CD4-positive, alpha-beta T cell treated with Interleukin-6 for 4 hours (primary cell): Measurements from ENCODE around the gene IFIT2.
"Not testable (repeated sequence)": the region's sequence is repeated elsewhere in the genome, so short reads cannot be mapped to it uniquely, and the experiment has no call there.

ENCODE experiments used
- DNase-seq: peaks from one replicate; pipeline ENCODE4 v3.0.0-alpha.2; 2020; ENCODE audit warnings: mixed read lengths

Gene IFIT2

GRCh38 chr10:89343089-89343767, 41.4 kb downstream of the IFIT2 start:
- no peak for DNase-seq

GRCh38 chr10:89344156-89344555, 42.3 kb downstream of the IFIT2 start:
- DNase-seq = no peak

- no peak for DNase-seq
Observed at GRCh38 chr10:89345367-89346000, 43.6 kb downstream of the IFIT2 start.

- no peak for DNase-seq
Observed at GRCh38 chr10:89346405-89347254, 44.8 kb downstream of the IFIT2 start.

GRCh38 chr10:89347701-89348457, 46.0 kb downstream of the IFIT2 start:
- no peak for DNase-seq

- no peak for DNase-seq
Observed at GRCh38 chr10:89348481-89348880, 46.6 kb downstream of the IFIT2 start.

- DNase-seq = no peak
Observed at GRCh38 chr10:89348975-89349374, 47.1 kb downstream of the IFIT2 start.

GRCh38 chr10:89350631-89351315, 48.9 kb downstream of the IFIT2 start:
- DNase-seq = not testable (repeated sequence)

- DNase-seq = no peak
Observed at GRCh38 chr10:89351412-89351779, 49.5 kb downstream of the IFIT2 start.

- no peak for DNase-seq
Observed at GRCh38 chr10:89351780-89352597, 50.1 kb downstream of the IFIT2 start.

GRCh38 chr10:89352802-89353201, 51.0 kb downstream of the IFIT2 start:
- DNase-seq = no peak

GRCh38 chr10:89355394-89355931, 53.6 kb downstream of the IFIT2 start:
- no peak for DNase-seq

- DNase-seq = no peak
Observed at GRCh38 chr10:89357096-89357495, 55.2 kb downstream of the IFIT2 start.

GRCh38 chr10:89357975-89358374, 56.1 kb downstream of the IFIT2 start:
- DNase-seq = no peak
